HL-60 (cell line): ENCODE data around the gene DCP2.

Experiments
- DNase-seq, 2 experiments: peaks; one replicate each; pipeline ENCODE4 v3.0.0-alpha.2; 2010 to 2020; ENCODE audit warnings: low read depth in 1 of 2, low spot score in 1 of 2
- H3K27ac ChIP-seq: fragments of 250-450 bp; sonication (Bioruptor Pico); replicated peaks from 2 replicates; pipeline ENCODE4 v1.5.1; 2020; ENCODE audit warnings: mild to moderate bottlenecking, moderate library complexity
- H3K27me3 ChIP-seq: fragments of 250-450 bp; sonication (Bioruptor Pico); 2 replicates; pipeline ENCODE4 v1.5.1; 2021; ENCODE audit warnings: mild to moderate bottlenecking, moderate library complexity; ENCODE audit not compliant: insufficient read depth, poor library complexity, severe bottlenecking
- H3K4me3 ChIP-seq: replicated peaks from 2 replicates; pipeline ENCODE4 v1.5.1; 2011; ENCODE audit warnings: mild to moderate bottlenecking, control low read depth, low read length; ENCODE audit not compliant: insufficient read depth
- CTCF ChIP-seq: IDR thresholded peaks from one replicate; pipeline ENCODE4 v1.5.1; 2011; ENCODE audit warnings: low read length, control low read depth, inconsistent platforms; ENCODE audit not compliant: insufficient read depth
- GABPA ChIP-seq: IDR thresholded peaks from 2 replicates; pipeline ENCODE4 v1.6.1; 2012; ENCODE audit warnings: low read depth
- POLR2AphosphoS5 ChIP-seq: IDR thresholded peaks from 2 replicates; pipeline ENCODE4 v1.6.1; 2012; ENCODE audit warnings: low read depth
- REST ChIP-seq: IDR thresholded peaks from 2 replicates; pipeline ENCODE4 v1.6.1; 2012; ENCODE audit warnings: low read depth; ENCODE audit not compliant: insufficient replicate concordance
- SPI1 ChIP-seq: IDR thresholded peaks from 2 replicates; pipeline ENCODE4 v1.6.1; 2012; ENCODE audit warnings: low read depth, mild to moderate bottlenecking, borderline replicate concordance

DCP2 gene

GRCh38 chr5:113058706-113059226 is 82.2 kb downstream of the DCP2 start:
- no peak for DNase-seq
- no peak for TF ChIP-seq POLR2AphosphoS5

DNA sequence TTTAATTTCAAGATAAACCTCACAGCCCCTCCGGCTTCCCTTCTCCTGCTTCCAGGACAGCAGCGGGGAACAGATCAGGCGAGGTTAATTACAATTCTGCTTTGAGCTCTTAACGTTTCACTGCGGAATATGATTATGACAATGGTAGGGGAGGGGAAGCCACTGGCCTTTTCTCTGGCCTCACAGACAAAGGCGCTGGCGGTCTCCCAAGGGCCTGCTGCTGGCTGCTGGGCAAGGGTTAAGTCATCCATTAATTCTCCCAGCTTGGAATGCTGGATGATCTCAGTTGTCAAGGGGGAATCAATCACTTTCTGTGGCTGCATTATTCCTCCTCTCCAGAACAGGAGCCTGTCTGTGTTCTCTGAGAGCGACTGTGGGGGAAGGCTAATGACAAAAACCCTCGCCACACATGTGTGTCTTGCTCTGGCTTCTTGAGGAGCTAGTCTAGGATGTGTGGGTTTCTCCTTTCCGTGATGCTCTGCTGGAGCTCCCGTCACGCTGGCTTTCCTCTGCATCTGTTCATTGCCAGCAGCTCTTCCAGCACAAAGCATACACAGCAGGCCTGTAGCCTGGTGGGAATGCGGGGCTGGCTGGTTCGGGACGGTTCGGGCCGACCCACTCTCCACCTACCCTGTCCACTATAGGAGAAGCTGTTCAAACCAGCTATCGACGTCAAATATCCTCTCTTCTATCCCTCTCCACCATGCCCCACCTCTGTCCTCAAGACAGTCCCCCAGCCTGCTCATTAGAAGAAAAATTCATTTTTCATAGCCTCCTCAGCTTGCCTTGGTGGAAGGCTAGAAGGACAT is 82.8 kb downstream of the DCP2 start:
- DNase-seq: no peak
- TF ChIP-seq GABPA (no peak), CTCF (no peak), SPI1 (no peak), POLR2AphosphoS5 (no peak), REST (no peak)
- H3K27me3 ChIP-seq: no peaks in the 10 kb centered on the region
- H3K27ac ChIP-seq: no peak overlapping the region
- H3K4me3 ChIP-seq: no peak overlapping the region

More at GRCh38 chr5:113058706-113059226, 82.2 kb downstream of the DCP2 start:
- H3K27me3 ChIP-seq: no peaks in the 10 kb centered on the region
- H3K27ac ChIP-seq: no peak overlapping the region
- no peak overlapping the region for H3K4me3 ChIP-seq

GRCh38 chr5:113060408-113061025 is 83.9 kb downstream of the DCP2 start:
- no peak overlapping the region for H3K27ac ChIP-seq

GRCh38 chr5:113061846-113062780 is 85.5 kb downstream of the DCP2 start:
- DNase-seq: no peak

More at GRCh38 chr5:113060408-113061025, 83.9 kb downstream of the DCP2 start:
- DNase-seq: no peak
- Histone ChIP-seq H3K4me3 (no peak overlapping the region), H3K27me3 (no peaks in the 10 kb centered on the region)
- TF ChIP-seq CTCF (no peak), POLR2AphosphoS5 (no peak)

More at GRCh38 chr5:113061846-113062780, 85.5 kb downstream of the DCP2 start:
- H3K4me3 ChIP-seq: no peak overlapping the region
- TF ChIP-seq POLR2AphosphoS5 (no peak), CTCF (no peak), GABPA (no peak), REST (no peak), SPI1 (no peak)
- no peaks in the 10 kb centered on the region for H3K27me3 ChIP-seq
- H3K27ac ChIP-seq: no peak overlapping the region
